Measurements from ENCODE around the gene HEATR1.

DNA sequence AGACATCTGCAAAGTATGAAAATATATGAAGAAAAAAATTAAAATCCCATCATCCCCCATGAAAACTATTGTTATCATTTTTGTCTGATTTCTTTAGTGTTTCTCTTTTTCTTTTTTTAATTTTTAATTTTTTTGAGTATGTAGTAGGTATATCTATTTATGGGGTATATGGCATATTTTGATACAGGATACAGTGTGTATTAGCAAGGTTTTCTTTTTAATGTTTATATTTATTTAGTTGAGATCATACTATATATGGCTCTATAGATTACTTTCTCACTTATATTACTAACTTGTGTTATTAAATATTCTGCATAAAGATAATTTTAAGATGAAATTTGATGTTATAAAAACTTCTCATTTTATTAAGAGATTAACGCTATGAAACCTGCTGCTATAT is 69.1 kb downstream of the HEATR1 start:
- no peak for TF ChIP-seq POLR2AphosphoS5 (IDR thresholded peaks at IDR 0.05)
- TF ChIP-seq, protein P1, sequence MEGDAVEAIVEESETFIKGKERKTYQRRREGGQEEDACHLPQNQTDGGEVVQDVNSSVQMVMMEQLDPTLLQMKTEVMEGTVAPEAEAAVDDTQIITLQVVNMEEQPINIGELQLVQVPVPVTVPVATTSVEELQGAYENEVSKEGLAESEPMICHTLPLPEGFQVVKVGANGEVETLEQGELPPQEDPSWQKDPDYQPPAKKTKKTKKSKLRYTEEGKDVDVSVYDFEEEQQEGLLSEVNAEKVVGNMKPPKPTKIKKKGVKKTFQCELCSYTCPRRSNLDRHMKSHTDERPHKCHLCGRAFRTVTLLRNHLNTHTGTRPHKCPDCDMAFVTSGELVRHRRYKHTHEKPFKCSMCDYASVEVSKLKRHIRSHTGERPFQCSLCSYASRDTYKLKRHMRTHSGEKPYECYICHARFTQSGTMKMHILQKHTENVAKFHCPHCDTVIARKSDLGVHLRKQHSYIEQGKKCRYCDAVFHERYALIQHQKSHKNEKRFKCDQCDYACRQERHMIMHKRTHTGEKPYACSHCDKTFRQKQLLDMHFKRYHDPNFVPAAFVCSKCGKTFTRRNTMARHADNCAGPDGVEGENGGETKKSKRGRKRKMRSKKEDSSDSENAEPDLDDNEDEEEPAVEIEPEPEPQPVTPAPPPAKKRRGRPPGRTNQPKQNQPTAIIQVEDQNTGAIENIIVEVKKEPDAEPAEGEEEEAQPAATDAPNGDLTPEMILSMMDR (IDR thresholded peaks at IDR 0.05), result no peak
- TF ChIP-seq POLR2A (IDR thresholded peaks at IDR 0.05), result no peak
- TF ChIP-seq EP300 (IDR thresholded peaks at IDR 0.05), result no peak

All from suprapubic skin (tissue), 4 donors.